RWPE1 (cell line): Measurements from ENCODE around the gene MAP2K1.
"Not testable (repeated sequence)": the region's sequence is repeated elsewhere in the genome, so short reads cannot be mapped to it uniquely, and the experiment has no call there.

Source experiments
- CTCF ChIA-PET: fragments of 350-600 bp; sonication (Branson Sonifier 250); formaldehyde crosslinking; extraction: SDS; loops from one replicate; lab custom pipeline; 2021; lab: Yijun Ruan, JAX
- POLR2A ChIA-PET: fragments of 400-600 bp; formaldehyde crosslinking; extraction: SDS; loops from one replicate; lab custom pipeline; 2020; ENCODE audit warnings: antibody characterized with exemption; ENCODE audit not compliant: low non-redundant PET; lab: Yijun Ruan, JAX
- DNase-seq: peaks from one replicate; pipeline ENCODE4 v3.0.0; 2012; ENCODE audit warnings: low spot score
- H3K27ac ChIP-seq: fragments of 450-650 bp; 2 replicates; pipeline ENCODE4 v1.5.1; 2017
- CTCF ChIP-seq: fragments of 450-650 bp; conservative IDR thresholded peaks from 2 replicates; pipeline ENCODE4 v1.5.1; 2017; ENCODE audit warnings: low read depth, mild to moderate bottlenecking

Gene MAP2K1

GRCh38 chr15:66390678-66391077 is 4.0 kb downstream of the MAP2K1 start:
- TF ChIP-seq CTCF, result no peak
- no peak overlapping the region for H3K27ac ChIP-seq
- ChIA-PET CTCF (interaction anchor here (0.6 kb wide), 1 partner anchor 11 kb away, joined by 3 read pairs; no protein-coding TSS in a partner anchor), POLR2A (interaction anchor here (0.6 kb wide), 1 partner anchor 1014 kb away, joined by 6 read pairs; no protein-coding TSS in a partner anchor)
- DNase-seq, result peak; percentile 41

- DNase-seq, POLR2A ChIA-PET, H3K27ac ChIP-seq: not testable (repeated sequence)
- CTCF ChIA-PET, result interaction anchor here (0.7 kb wide), 1 partner anchor 102 kb away, joined by 7 read pairs; no protein-coding TSS in a partner anchor
Observed at GRCh38 chr15:66393037-66393436, 6.3 kb downstream of the MAP2K1 start.

- TF ChIP-seq CTCF, result no peak
- ChIA-PET CTCF (interaction anchor here (0.6 kb wide), 1 partner anchor 73 kb away, joined by 4 read pairs; no protein-coding TSS in a partner anchor), POLR2A (no interaction called here)
- no peak overlapping the region for H3K27ac ChIP-seq
- DNase-seq, result no peak
Observed at GRCh38 chr15:66394472-66394871, 7.8 kb downstream of the MAP2K1 start.

GRCh38 chr15:66394915-66395314 is 8.2 kb downstream of the MAP2K1 start:
- DNase-seq, result no peak
- no peak overlapping the region for H3K27ac ChIP-seq
- ChIA-PET CTCF (no interaction called here), POLR2A (no interaction called here)
- TF ChIP-seq CTCF, result no peak

GRCh38 chr15:66399276-66399675 is 12.6 kb downstream of the MAP2K1 start:
- ChIA-PET POLR2A (no interaction called here), CTCF (interaction anchor here (0.8 kb wide), 1 partner anchor 12 kb away, joined by 4 read pairs; no protein-coding TSS in a partner anchor)
- H3K27ac ChIP-seq, result no peak overlapping the region
- no peak for TF ChIP-seq CTCF
- no peak for DNase-seq

- no peak overlapping the region for H3K27ac ChIP-seq
- POLR2A ChIA-PET, result no interaction called here
- TF ChIP-seq CTCF, result no peak
- CTCF ChIA-PET, result no interaction called here
- DNase-seq, result no peak
Observed at GRCh38 chr15:66400351-66400774, 13.7 kb downstream of the MAP2K1 start.

- TF ChIP-seq CTCF, result no peak
- POLR2A ChIA-PET, result no interaction called here
- no peak overlapping the region for H3K27ac ChIP-seq
- CTCF ChIA-PET, result interaction anchor here (1.0 kb wide), 1 partner anchor 10 kb away, joined by 3 read pairs; no protein-coding TSS in a partner anchor
- DNase-seq, result peak; percentile 35
Observed at GRCh38 chr15:66401130-66402021, 14.7 kb downstream of the MAP2K1 start.
